Astrocyte of the cerebellum (primary cell): ENCODE measurements around the gene PRKAR1B.

Source experiments
- DNase-seq: peaks from one replicate; pipeline ENCODE4 v3.0.0-alpha.2; 2011; ENCODE audit warnings: low read depth
- H3K4me3 ChIP-seq: 2 replicates; pipeline ENCODE4 v1.5.1; 2011; ENCODE audit warnings: mild to moderate bottlenecking, low read depth, low read length, moderate library complexity
- in situ Hi-C: cut with HindIII; loops from 2 replicates; pipeline ENCODE4 v1.10.0; 2017; ENCODE audit warnings: low sequenced_read_pairs
- TF ChIP-seq, protein P1 (sequence below): IDR thresholded peaks from 2 replicates; pipeline ENCODE4 v1.5.1; 2012; ENCODE audit warnings: low read length, low read depth, moderate library complexity, mild to moderate bottlenecking; ENCODE audit errors: missing control alignments

PRKAR1B gene

DNA sequence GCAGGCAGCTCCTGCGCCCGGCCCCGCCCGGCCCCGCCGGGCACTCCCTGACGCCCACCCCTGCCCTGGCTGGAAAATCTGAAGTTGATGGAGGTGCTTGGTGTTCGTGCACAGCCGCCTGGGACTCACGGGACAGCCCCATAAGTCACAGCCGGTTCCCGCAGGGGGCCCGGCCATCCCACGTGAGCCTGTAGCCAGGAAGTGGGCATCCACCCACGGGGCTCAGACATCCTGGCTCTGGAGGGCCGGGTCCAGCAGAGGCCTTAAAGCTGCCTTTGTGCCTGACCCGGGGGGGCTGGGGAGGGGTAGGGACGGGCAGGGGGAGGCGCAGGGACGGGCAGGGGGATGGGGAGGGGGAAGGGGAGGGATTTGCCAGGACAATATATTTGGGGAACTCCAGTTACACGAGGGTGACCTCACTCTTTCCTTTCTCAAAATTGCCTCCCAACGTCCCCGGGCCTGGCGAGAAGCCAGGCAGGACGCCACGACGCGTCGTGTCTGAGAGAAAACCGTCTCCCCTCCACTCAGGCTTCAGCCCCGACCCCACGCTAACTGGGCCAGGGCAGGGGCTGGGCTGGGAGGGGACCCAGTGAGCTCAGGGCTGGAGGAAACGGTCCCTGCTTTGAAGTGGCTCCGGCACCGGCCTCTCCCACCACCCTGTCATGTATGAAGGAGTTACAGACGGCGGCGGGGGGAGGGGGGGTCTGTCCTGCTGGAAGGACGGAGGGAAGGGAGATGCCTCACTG is 125.3 kb downstream of the PRKAR1B start:
- TF ChIP-seq, protein P1, sequence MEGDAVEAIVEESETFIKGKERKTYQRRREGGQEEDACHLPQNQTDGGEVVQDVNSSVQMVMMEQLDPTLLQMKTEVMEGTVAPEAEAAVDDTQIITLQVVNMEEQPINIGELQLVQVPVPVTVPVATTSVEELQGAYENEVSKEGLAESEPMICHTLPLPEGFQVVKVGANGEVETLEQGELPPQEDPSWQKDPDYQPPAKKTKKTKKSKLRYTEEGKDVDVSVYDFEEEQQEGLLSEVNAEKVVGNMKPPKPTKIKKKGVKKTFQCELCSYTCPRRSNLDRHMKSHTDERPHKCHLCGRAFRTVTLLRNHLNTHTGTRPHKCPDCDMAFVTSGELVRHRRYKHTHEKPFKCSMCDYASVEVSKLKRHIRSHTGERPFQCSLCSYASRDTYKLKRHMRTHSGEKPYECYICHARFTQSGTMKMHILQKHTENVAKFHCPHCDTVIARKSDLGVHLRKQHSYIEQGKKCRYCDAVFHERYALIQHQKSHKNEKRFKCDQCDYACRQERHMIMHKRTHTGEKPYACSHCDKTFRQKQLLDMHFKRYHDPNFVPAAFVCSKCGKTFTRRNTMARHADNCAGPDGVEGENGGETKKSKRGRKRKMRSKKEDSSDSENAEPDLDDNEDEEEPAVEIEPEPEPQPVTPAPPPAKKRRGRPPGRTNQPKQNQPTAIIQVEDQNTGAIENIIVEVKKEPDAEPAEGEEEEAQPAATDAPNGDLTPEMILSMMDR = no peak
- DNase-seq = no peak
- in situ Hi-C loops = no loop called here
- no peak overlapping the region for H3K4me3 ChIP-seq

DNA sequence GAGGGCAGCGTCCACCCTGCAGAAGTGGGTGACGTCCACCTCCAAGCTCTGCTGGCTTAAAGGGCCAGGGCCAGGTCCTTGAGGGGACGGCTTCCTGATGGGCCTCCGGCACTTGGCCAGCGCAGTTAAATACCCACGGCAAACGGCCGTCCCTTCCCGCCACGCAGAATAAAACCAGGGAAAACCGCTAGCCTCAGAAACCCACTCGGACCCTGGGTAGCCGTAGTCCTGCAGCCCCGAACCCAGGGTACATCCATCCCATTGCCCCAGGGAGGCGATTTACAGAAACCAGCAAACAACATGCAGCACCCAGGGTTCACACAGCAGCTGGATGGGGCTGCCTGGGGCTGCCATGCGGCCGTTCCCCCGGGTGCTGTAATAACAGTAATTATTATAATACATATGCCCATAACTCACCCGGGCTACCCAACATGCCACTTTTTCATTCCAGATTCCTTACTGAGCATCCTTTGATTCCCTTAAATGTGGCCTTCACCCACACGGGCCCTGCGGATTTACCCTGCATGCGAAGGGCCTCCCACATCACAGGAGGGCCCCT is 126.0 kb downstream of the PRKAR1B start:
- TF ChIP-seq, protein P1 = no peak
- DNase-seq = no peak
- no peak overlapping the region for H3K4me3 ChIP-seq
- in situ Hi-C loops = no loop called here

DNA sequence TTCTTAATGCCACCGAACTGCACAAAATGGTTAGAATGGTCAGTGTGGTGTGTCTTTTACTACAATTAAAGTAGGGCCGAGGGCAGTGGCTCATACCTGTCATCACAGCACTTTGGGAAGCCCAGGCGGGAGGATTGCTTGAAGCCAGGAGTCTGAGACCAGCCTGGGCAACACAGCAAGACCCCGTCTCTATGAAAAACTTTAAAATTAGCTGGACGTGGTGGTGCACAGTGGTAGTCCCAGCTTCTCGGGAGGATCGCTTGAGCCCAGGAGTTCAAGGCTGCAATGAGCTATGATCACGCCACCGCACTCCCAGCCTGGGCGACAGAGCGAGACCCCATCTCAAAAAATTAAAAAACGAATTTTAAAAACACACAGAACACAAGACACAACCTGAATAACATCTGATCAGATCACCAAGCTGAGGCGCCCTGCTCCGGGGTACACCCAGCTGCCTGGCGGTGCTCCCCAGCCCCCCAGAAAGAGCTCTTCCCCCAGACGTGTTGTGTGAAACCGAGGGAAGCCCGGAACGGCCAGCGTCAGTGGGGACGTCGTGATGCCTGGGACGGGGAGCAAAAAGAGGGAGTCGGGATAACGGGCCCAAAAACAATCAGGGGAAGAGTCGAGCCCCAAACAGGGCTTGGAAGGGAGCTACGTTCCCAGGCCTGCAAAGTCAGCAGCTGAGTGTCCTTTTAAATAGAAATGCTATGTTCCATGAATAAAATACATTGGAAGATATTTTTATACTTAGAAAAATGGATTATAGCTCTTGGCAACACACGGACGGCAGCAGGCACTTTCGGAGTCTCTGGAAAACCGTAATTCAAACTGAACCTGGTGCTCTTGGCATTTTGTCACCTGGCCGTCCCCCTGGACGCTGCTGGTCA is 126.7 kb downstream of the PRKAR1B start:
- H3K4me3 ChIP-seq = no peak overlapping the region
- in situ Hi-C loops = no loop called here
- DNase-seq = no peak
- TF ChIP-seq, protein P1 = no peak

DNA sequence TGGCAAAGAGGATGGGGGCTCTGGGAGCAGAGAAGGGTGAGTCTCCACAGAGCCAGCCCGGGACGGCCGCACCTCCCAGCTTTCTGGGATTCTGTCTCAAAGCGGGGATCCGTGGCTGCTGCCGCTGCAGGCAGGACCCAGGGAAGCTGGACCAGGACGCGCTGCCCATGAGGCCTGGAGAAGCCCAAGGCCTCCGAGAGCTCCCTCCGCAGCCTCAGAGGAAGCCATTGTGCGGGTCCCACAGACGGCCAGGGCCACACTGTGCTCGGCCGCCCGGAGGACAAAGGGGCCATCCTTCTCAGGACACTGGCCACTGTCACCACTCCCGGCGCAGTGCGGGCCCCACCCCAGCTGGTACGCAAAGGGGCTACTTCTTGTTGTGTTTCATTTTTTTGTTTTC is 128.2 kb downstream of the PRKAR1B start:
- no peak for DNase-seq
- in situ Hi-C loops = no loop called here
- H3K4me3 ChIP-seq = no peak overlapping the region
- TF ChIP-seq, protein P1 = no peak

DNA sequence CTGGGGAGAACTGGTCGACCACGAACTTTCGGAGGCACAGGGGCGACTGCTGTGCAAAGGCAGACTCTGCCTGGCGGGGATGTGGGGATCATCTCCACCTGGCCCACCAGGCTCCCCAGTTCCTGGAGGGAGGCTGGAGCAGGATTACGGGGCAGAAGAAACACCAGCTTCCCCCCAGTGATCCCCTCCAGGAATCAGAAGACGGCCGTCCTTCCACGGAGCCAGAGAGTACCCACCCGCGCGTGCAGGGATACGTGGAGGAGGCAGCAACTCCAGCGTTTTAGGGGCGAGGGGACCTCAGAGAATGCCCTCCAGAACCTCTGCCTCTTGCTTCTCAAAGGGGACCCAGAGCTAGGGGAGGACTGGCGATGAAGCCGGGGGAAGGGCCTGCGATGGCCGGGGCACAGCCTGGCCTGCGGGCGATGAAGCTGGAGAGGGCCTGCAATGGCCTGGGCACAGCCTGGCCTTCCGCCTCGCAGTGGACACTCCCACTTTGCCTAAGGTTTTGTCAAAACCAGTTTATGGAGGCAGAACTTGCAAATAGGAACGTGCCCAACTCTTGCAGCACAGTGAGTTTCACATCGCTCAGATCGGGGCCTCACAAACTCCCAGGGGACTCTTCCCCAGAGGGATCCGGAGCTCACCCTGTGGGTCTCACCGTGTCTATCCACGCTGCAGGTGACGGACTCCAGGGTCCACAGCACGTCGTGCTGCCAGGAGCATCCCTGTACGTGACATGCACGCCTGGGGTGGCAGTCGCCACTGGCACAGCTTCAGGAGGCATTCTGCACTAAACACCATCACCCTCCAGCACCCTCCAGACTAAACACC is 129.5 kb downstream of the PRKAR1B start:
- no peak overlapping the region for H3K4me3 ChIP-seq
- DNase-seq = no peak
- in situ Hi-C loops = no loop called here
- TF ChIP-seq, protein P1 = no peak

DNA sequence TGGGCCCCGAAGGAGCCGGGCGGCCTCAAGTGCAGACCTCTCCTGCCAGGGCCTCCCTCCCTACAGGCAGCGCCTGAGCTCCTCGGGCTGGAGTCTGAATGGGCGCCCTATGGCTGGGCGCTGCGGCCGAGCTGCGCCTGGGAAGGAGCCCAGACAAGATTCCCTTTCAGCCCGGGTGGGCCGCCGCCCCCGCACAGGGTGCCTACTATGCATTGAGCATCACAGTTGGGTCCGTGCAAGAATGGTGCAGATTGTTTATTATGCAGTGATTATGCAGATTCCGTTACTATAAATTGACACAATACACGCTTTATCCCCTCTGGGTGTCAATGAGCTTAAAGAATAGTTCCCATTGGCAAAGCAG is 130.3 kb downstream of the PRKAR1B start:
- TF ChIP-seq, protein P1 = no peak
- no peak for DNase-seq
- in situ Hi-C loops = no loop called here
- no peak overlapping the region for H3K4me3 ChIP-seq
